MCF 10A (cell line): Measurements from ENCODE around the gene SLC17A9. TPM values are rescaled to one million over a fixed set of nuclear protein-coding genes. Genes with fewer than 3 reads are reported as not detected.

Source experiments
- BruUV-seq: library from RNA; stranded (reverse); fragments of 400-500 nt; replicated peaks from 2 replicates; lab custom pipeline; 2021; lab: Mats Ljungman, UMichigan
- CTCF ChIA-PET: fragments of 300-600 bp; sonication (Branson Sonifier 250); formaldehyde crosslinking; extraction: SDS; loops from one replicate; lab custom pipeline; 2021; ENCODE audit warnings: antibody characterized with exemption, inconsistent platforms; lab: Yijun Ruan, JAX
- POLR2A ChIA-PET: fragments of 300-600, 350-650 bp; sonication (Branson Sonifier 250); formaldehyde crosslinking; extraction: SDS; loops from one replicate; lab custom pipeline; 2020; ENCODE audit warnings: antibody characterized with exemption, inconsistent platforms; lab: Yijun Ruan, JAX
- DNase-seq: peaks from one replicate; pipeline ENCODE4 v3.0.0-alpha.2; 2018; ENCODE audit not compliant: unreplicated experiment
- H3K27ac Mint-ChIP-seq: one replicate; pipeline ENCODE4 v1.8.0; 2022; ENCODE audit warnings: mild to moderate bottlenecking, low read depth, mixed read lengths; ENCODE audit not compliant: unreplicated experiment
- H3K27me3 Mint-ChIP-seq: one replicate; pipeline ENCODE4 v1.8.0; 2022; ENCODE audit warnings: mixed read lengths; ENCODE audit not compliant: insufficient read depth, unreplicated experiment
- H3K36me3 Mint-ChIP-seq: one replicate; pipeline ENCODE4 v1.8.0; 2022; ENCODE audit warnings: mild to moderate bottlenecking, moderate library complexity, mixed read lengths; ENCODE audit not compliant: insufficient read depth, unreplicated experiment
- H3K4me1 Mint-ChIP-seq: one replicate; pipeline ENCODE4 v1.8.0; 2022; ENCODE audit warnings: mixed read lengths; ENCODE audit not compliant: insufficient read depth, unreplicated experiment
- H3K4me3 Mint-ChIP-seq: one replicate; pipeline ENCODE4 v1.8.0; 2022; ENCODE audit warnings: mild to moderate bottlenecking, moderate library complexity, mixed read lengths; ENCODE audit not compliant: unreplicated experiment
- H3K9me3 Mint-ChIP-seq: one replicate; pipeline ENCODE4 v1.8.0; 2022; ENCODE audit warnings: mixed read lengths; ENCODE audit not compliant: unreplicated experiment
- intact Hi-C: fragments of 100-400 bp; cut with micrococcal nuclease; formaldehyde crosslinking; loops from 2 replicates; pipeline ENCODE4 v1.14.1; 2022
- total RNA-seq: library from RNA; stranded (reverse); gene quantifications from 2 replicates; pipeline ENCODE4 v1.2.3, GENCODE V29; 2022
- TF ChIP-seq, protein P1 (sequence below): fragments of 200-600 bp; IDR thresholded peaks from one replicate; pipeline ENCODE4 v1.8.0; 2022; ENCODE audit warnings: antibody characterized with exemption, mild to moderate bottlenecking; ENCODE audit not compliant: unreplicated experiment

SLC17A9 gene
- total RNA-seq, 1 experiment from 2014 or later: 0.07 TPM

DNA sequence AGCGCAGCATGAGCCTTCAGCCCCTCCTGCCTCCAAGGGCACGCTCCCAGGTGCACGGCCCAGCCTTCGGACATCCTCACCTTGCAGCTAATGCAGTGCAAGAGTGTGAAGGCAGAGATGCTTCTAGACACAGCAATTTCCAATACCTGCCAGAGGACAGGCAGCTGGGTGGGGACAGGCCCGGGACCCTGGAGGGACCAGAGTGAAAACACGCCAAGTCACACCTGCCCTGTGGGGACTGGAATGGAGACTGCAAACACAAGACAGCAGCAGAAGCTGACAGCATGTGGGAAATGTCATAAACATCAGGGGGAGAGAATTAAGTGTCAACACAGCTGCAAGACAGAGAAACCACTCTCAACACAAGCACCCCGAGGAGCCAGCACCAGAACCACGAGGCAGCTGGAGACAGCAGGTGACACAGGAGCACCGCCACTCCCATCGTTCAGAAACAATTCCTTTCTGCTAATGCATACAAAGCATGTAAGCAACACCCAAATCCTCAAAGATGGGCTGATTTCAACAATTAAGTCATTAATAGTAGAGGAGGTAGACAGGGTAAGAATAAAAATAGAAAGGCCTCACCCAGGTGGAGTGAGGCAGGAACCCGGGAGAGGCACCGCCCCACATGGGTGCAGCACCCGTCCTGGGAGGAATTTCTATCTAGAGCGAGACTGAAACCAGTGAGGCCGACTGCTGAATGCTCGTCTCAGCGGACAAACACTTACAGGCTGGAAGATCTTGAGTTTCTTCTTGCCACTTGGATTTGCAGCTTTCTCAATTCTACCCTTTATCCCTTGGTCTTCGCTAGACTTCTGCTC is 43.3 kb upstream of the SLC17A9 start:
- POLR2A ChIA-PET: no interaction called here
- H3K4me1 Mint-ChIP-seq: no peaks in the 10 kb centered on the region
- TF ChIP-seq, protein P1, sequence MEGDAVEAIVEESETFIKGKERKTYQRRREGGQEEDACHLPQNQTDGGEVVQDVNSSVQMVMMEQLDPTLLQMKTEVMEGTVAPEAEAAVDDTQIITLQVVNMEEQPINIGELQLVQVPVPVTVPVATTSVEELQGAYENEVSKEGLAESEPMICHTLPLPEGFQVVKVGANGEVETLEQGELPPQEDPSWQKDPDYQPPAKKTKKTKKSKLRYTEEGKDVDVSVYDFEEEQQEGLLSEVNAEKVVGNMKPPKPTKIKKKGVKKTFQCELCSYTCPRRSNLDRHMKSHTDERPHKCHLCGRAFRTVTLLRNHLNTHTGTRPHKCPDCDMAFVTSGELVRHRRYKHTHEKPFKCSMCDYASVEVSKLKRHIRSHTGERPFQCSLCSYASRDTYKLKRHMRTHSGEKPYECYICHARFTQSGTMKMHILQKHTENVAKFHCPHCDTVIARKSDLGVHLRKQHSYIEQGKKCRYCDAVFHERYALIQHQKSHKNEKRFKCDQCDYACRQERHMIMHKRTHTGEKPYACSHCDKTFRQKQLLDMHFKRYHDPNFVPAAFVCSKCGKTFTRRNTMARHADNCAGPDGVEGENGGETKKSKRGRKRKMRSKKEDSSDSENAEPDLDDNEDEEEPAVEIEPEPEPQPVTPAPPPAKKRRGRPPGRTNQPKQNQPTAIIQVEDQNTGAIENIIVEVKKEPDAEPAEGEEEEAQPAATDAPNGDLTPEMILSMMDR: no peak
- DNase-seq: no peak
- no TSS peak for BruUV-seq
- H3K27ac Mint-ChIP-seq: peak overlapping the region; percentile 44
- peaks cover 94% of the 10 kb centered on the region for H3K36me3 Mint-ChIP-seq
- no peak overlapping the region for H3K4me3 Mint-ChIP-seq
- CTCF ChIA-PET: interaction anchor here (0.6 to 2.3 kb wide), 9 partner anchors 7 to 100 kb away, joined by 3 to 25 read pairs (median 4); partner anchors contain the start of gene DIDO1
- intact Hi-C loops: no loop called here
- H3K9me3 Mint-ChIP-seq: no peaks in the 10 kb centered on the region
- H3K27me3 Mint-ChIP-seq: no peaks in the 10 kb centered on the region

DNA sequence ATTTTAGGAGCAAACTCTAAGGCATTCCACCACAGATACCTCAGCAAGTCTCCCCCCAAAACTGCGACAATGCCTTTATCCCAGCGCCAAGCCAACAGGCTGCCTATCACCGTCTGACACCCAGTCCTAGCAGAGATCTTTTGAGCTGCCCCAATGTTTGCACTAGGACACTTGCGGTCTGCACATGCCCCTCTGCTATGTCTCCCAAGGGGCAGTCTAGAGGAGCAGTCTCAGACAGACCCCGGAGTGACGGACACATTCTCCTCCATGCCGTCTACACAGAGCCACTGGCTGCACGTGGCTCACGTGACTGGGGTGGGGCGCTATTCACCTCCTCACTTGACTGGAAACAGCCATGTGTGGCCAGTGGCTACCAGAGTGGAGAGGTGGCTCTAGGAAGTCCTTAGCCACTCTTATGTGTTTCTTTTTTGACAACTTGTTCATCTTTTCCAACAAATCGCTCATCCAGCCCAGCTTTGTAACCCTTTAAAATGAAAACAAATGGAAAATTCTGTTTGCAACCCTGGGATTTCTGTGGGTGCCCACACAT is 42.2 kb upstream of the SLC17A9 start:
- intact Hi-C loops: no loop called here
- CTCF ChIA-PET: interaction anchor here (0.6 to 5.3 kb wide), 3 partner anchors 9 to 102 kb away, joined by 3 to 54 read pairs (median 5); no protein-coding TSS in a partner anchor
- TF ChIP-seq, protein P1: no peak
- H3K27ac Mint-ChIP-seq: peak overlapping the region; percentile 44
- no peak for DNase-seq
- H3K4me3 Mint-ChIP-seq: no peak overlapping the region
- H3K4me1 Mint-ChIP-seq: peaks cover 6% of the 10 kb centered on the region
- BruUV-seq: no TSS peak
- POLR2A ChIA-PET: no interaction called here
- H3K27me3 Mint-ChIP-seq: no peaks in the 10 kb centered on the region
- H3K9me3 Mint-ChIP-seq: no peaks in the 10 kb centered on the region
- H3K36me3 Mint-ChIP-seq: peaks cover 89% of the 10 kb centered on the region

DNA sequence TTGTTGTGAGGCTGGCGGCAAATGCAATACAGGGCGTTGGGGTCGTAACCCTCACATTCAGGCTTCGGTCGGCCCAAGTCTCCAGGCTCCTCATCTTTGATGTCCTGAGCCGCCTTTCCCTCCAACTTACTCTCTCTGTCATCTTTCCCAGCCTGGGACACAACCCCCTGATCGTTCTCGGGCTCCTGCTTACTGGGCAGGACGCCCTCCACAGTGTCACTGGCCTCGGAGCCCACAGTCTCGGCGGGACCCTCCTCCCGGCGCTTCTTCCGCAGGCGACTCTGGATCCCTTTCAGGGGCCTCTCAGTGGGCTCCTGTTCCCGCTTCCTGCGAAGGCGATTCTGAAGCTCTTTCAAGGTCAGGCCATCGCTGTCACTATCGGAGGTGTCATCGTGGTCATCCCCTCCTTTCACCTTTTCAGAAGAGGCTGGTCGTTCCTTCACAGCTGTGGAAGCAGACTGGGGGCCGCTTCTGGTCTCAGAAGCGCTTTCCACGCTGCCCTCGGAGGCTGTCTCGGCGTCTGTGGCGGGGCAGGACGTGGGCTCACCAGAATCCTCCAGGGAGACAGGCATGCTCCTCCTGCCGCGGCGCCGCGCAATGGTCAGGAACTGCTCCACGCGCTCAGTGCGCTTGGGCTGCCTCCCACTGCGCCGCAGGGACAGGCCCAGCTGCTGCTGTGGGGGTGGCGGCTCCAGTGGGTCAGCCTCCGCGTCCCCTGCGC is 41.6 kb upstream of the SLC17A9 start:
- H3K4me3 Mint-ChIP-seq: no peak overlapping the region
- TF ChIP-seq, protein P1: no peak
- no TSS peak for BruUV-seq
- no peaks in the 10 kb centered on the region for H3K27me3 Mint-ChIP-seq
- H3K36me3 Mint-ChIP-seq: peaks cover 82% of the 10 kb centered on the region
- CTCF ChIA-PET: interaction anchor here (0.6 to 5.3 kb wide), 3 partner anchors 10 to 102 kb away, joined by 3 to 54 read pairs (median 14); no protein-coding TSS in a partner anchor
- H3K4me1 Mint-ChIP-seq: peaks cover 6% of the 10 kb centered on the region
- POLR2A ChIA-PET: interaction anchor here (0.7 to 4.5 kb wide), 5 partner anchors 10 to 60 kb away, joined by 3 to 29 read pairs (median 4); no protein-coding TSS in a partner anchor
- no peak overlapping the region for H3K27ac Mint-ChIP-seq
- no peaks in the 10 kb centered on the region for H3K9me3 Mint-ChIP-seq
- DNase-seq: no peak
- intact Hi-C loops: no loop called here
